OCI-LY3 (cell line): ENCODE measurements around the gene SYNDIG1.

Experiments used
- EZH2phosphoT487 ChIP-seq: fragments of 200-600 bp; shearing (Covaris generic); IDR thresholded peaks from 2 replicates; pipeline ENCODE4 v1.6.1; 2018; ENCODE audit warnings: antibody characterized with exemption, mixed run types, low read depth
- TF ChIP-seq, protein P1 (sequence below): fragments of 200-600, 300-600 bp; sonication (generic); IDR thresholded peaks from 2 replicates; pipeline ENCODE4 v1.5.1; 2014; ENCODE audit warnings: antibody characterized with exemption, low read length, low read depth

DNA sequence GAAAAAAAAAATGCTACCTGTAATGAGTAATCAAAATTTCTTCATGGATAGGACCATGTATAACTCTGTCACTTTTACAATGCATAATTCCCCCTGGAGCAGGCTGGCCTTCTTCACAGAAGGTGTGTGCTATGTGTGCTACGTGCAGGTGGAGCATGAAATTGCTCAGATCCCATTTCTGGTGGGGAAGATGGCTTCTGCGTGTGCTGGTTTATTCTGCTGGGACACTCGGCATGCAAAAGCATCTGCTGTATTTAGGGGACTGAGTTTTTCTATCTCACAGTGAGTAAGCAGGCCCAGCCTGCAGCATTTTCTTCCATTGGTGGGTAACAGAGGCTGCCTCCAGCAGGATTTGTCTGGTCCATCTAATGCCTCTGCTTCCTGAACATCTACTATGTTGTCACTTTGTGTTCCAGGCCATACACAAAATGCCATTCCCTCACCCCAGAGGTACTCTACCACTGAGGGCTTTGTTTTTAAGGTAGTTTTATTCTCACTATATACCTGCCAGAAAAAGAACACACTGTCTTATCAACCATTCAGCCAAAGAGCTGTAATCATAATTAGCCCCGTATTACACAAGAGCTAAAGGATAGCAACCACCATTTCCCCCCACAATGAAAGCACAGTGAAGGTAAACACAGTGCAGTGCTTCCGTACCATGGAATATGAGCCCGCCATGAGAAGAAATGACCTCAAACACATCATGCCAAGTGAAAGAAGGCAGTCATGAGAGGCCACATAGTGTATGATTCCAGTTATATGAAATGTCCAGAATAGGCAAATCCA lies 62.4 kb downstream of the SYNDIG1 start:
- TF ChIP-seq, protein P1, sequence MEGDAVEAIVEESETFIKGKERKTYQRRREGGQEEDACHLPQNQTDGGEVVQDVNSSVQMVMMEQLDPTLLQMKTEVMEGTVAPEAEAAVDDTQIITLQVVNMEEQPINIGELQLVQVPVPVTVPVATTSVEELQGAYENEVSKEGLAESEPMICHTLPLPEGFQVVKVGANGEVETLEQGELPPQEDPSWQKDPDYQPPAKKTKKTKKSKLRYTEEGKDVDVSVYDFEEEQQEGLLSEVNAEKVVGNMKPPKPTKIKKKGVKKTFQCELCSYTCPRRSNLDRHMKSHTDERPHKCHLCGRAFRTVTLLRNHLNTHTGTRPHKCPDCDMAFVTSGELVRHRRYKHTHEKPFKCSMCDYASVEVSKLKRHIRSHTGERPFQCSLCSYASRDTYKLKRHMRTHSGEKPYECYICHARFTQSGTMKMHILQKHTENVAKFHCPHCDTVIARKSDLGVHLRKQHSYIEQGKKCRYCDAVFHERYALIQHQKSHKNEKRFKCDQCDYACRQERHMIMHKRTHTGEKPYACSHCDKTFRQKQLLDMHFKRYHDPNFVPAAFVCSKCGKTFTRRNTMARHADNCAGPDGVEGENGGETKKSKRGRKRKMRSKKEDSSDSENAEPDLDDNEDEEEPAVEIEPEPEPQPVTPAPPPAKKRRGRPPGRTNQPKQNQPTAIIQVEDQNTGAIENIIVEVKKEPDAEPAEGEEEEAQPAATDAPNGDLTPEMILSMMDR, result no peak
- no peak for TF ChIP-seq EZH2phosphoT487
